ENCODE measurements around the gene SESN1.

GRCh38 chr6:109048176-109048575 lies 46.5 kb downstream of the SESN1 start:
- TF ChIP-seq POLR2AphosphoS5 (IDR thresholded peaks at IDR 0.05) (no peak), POLR2A (IDR thresholded peaks at IDR 0.05; ENCODE audit: low read depth) (no peak), CTCF (IDR thresholded peaks at IDR 0.05) (no peak)

Data from esophagus muscularis mucosa (tissue), 3 donors.